HG03135 (cell line): ENCODE data around the gene RAPSN.

Source experiments
- ATAC-seq: cut with Tn5 transposase; IDR thresholded peaks from one replicate; pipeline ENCODE4 v1.9.1; 2021; ENCODE audit warnings: mild to moderate bottlenecking, moderate library complexity; ENCODE audit not compliant: unreplicated experiment

RAPSN gene

GRCh38 chr11:47409440-47410369 is 39.2 kb downstream of the RAPSN start:
- ATAC-seq: no peak

- peak; percentile 1 for ATAC-seq
Measured at GRCh38 chr11:47408598-47409439, 40.1 kb downstream of the RAPSN start.

GRCh38 chr11:47407746-47408590 is 41.0 kb downstream of the RAPSN start, which contains the start of gene SLC39A13:
TSS of gene SLC39A13 (plus strand) at chr11:47408590. CDS start at chr11:47410095, 1,505 bp downstream.
- ATAC-seq: peak; percentile 85

- no peak for ATAC-seq
Measured at GRCh38 chr11:47406896-47407745, 41.8 kb downstream of the RAPSN start.

- no peak for ATAC-seq
Measured at GRCh38 chr11:47403571-47403970, 45.4 kb downstream of the RAPSN start.

- no peak for ATAC-seq
Measured at GRCh38 chr11:47403135-47403534, 45.8 kb downstream of the RAPSN start.

- peak; percentile 58 for ATAC-seq
Measured at GRCh38 chr11:47400768-47401279, 48.1 kb downstream of the RAPSN start.

GRCh38 chr11:47399860-47400767 is 48.8 kb downstream of the RAPSN start:
- ATAC-seq: peak; percentile 43

GRCh38 chr11:47398551-47398950 is 50.4 kb downstream of the RAPSN start:
- ATAC-seq: no peak

- ATAC-seq: no peak
Measured at GRCh38 chr11:47398011-47398410, 50.9 kb downstream of the RAPSN start.

- no peak for ATAC-seq
Measured at GRCh38 chr11:47396049-47396320, 53.0 kb downstream of the RAPSN start.

- no peak for ATAC-seq
Measured at GRCh38 chr11:47395223-47396048, 53.5 kb downstream of the RAPSN start.

GRCh38 chr11:47394322-47395222 is 54.4 kb downstream of the RAPSN start:
- no peak for ATAC-seq

- ATAC-seq: no peak
Measured at GRCh38 chr11:47394050-47394321, 55.0 kb downstream of the RAPSN start.

- no peak for ATAC-seq
Measured at GRCh38 chr11:47393163-47394049, 55.5 kb downstream of the RAPSN start.

GRCh38 chr11:47392546-47393162 is 56.3 kb downstream of the RAPSN start:
- no peak for ATAC-seq
